Ishikawa (cell line): Measurements from ENCODE around the gene PDE6A.

Experiments used
- CEBPB ChIP-seq: IDR thresholded peaks from 2 replicates; pipeline ENCODE4 v1.6.1; 2012
- CREB1 ChIP-seq: IDR thresholded peaks from 2 replicates; pipeline ENCODE4 v1.6.1; 2012; ENCODE audit warnings: low read depth
- EGR1 ChIP-seq: IDR thresholded peaks from 2 replicates; pipeline ENCODE4 v1.6.1; 2012
- EP300 ChIP-seq: IDR thresholded peaks from 2 replicates; pipeline ENCODE4 v1.6.1; 2012; ENCODE audit warnings: borderline replicate concordance
- FOXM1 ChIP-seq: IDR thresholded peaks from 2 replicates; pipeline ENCODE4 v1.6.1; 2012; ENCODE audit warnings: low read depth, borderline replicate concordance
- MAX ChIP-seq: IDR thresholded peaks from 2 replicates; pipeline ENCODE4 v1.6.1; 2012
- NFIC ChIP-seq: IDR thresholded peaks from 2 replicates; pipeline ENCODE4 v1.6.1; 2012
- RAD21 ChIP-seq: IDR thresholded peaks from 2 replicates; pipeline ENCODE4 v1.6.1; 2012; ENCODE audit warnings: low read depth
- REST ChIP-seq: IDR thresholded peaks from 2 replicates; pipeline ENCODE4 v1.6.1; 2012; ENCODE audit warnings: low read depth, mild to moderate bottlenecking
- TAF1 ChIP-seq: IDR thresholded peaks from 2 replicates; pipeline ENCODE4 v1.6.1; 2012; ENCODE audit warnings: low read depth, mild to moderate bottlenecking
- TCF12 ChIP-seq: IDR thresholded peaks from 2 replicates; pipeline ENCODE4 v1.6.1; 2012; ENCODE audit warnings: low read depth
- TEAD4 ChIP-seq: IDR thresholded peaks from 2 replicates; pipeline ENCODE4 v1.6.1; 2012
- USF1 ChIP-seq: IDR thresholded peaks from 2 replicates; pipeline ENCODE4 v1.6.1; 2012
- YY1 ChIP-seq: IDR thresholded peaks from 2 replicates; pipeline ENCODE4 v1.6.1; 2012; ENCODE audit warnings: low read depth
- ZBTB7A ChIP-seq: IDR thresholded peaks from 2 replicates; pipeline ENCODE4 v1.6.1; 2012; ENCODE audit warnings: low read depth

The PDE6A gene

GRCh38 chr5:149841851-149842793 lies 102.5 kb downstream of the PDE6A start:
- TF ChIP-seq TCF12 (no peak), YY1 (no peak), EGR1 (no peak), FOXM1 (no peak), EP300 (no peak), MAX (no peak), USF1 (no peak), TEAD4 (no peak), NFIC (no peak), ZBTB7A (no peak), CEBPB (no peak), REST (no peak), TAF1 (no peak), CREB1 (no peak), RAD21 (no peak)

- TF ChIP-seq MAX (no peak), TAF1 (no peak), REST (no peak)
Observed at GRCh38 chr5:149840226-149840825, 104.3 kb downstream of the PDE6A start.

GRCh38 chr5:149839761-149840160 lies 104.8 kb downstream of the PDE6A start:
- no peak for TF ChIP-seq TAF1
- TF ChIP-seq EGR1: no peak

GRCh38 chr5:149838881-149839739 lies 105.5 kb downstream of the PDE6A start:
- TF ChIP-seq RAD21: no peak
- no peak for TF ChIP-seq TEAD4
- no peak for TF ChIP-seq MAX
- no peak for TF ChIP-seq EP300
- no peak for TF ChIP-seq ZBTB7A
- no peak for TF ChIP-seq CEBPB
- TF ChIP-seq FOXM1: no peak
- no peak for TF ChIP-seq YY1
- no peak for TF ChIP-seq NFIC
- no peak for TF ChIP-seq CREB1
- TF ChIP-seq TCF12: no peak
- TF ChIP-seq EGR1: no peak
- no peak for TF ChIP-seq USF1
- no peak for TF ChIP-seq REST
- TF ChIP-seq TAF1: no peak
